ENCODE measurements around the gene ELN. TPM values are rescaled to one million over a fixed set of nuclear protein-coding genes. Genes with fewer than 3 reads are reported as not detected.

Gene ELN
- total RNA-seq, 1 experiment from 2014 or later, result 0.37 TPM

GRCh38 chr7:74028321-74028838 lies 407 bp downstream of the ELN start:
- H2BK5ac ChIP-seq (ENCODE audit: insufficient read length, low read length), result no peak overlapping the region
- TF ChIP-seq, protein P1, sequence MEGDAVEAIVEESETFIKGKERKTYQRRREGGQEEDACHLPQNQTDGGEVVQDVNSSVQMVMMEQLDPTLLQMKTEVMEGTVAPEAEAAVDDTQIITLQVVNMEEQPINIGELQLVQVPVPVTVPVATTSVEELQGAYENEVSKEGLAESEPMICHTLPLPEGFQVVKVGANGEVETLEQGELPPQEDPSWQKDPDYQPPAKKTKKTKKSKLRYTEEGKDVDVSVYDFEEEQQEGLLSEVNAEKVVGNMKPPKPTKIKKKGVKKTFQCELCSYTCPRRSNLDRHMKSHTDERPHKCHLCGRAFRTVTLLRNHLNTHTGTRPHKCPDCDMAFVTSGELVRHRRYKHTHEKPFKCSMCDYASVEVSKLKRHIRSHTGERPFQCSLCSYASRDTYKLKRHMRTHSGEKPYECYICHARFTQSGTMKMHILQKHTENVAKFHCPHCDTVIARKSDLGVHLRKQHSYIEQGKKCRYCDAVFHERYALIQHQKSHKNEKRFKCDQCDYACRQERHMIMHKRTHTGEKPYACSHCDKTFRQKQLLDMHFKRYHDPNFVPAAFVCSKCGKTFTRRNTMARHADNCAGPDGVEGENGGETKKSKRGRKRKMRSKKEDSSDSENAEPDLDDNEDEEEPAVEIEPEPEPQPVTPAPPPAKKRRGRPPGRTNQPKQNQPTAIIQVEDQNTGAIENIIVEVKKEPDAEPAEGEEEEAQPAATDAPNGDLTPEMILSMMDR (conservative IDR thresholded peaks at IDR 0.05), result no peak
- no peak overlapping the region for H4K8ac ChIP-seq (replicated peaks; ENCODE audit: insufficient read length, low read depth, low read length)
- H3K4me1 ChIP-seq (ENCODE audit: insufficient read depth, low read length), result peaks cover 4% of the 10 kb centered on the region; the same call in 1 of the 2 replicates
- H3K23me2 ChIP-seq (ENCODE audit: insufficient read length, low read depth, low read length, poor library complexity, severe bottlenecking), result no peaks in the 10 kb centered on the region
- H2AFZ ChIP-seq (ENCODE audit: low read length), result no peak overlapping the region
- Mint-ChIP-seq H3K27me3 (ENCODE audit: low read depth) (peaks cover 18% of the 10 kb centered on the region), H3K27ac (no peak overlapping the region; a peak in 1 of 7 replicates), H3K4me1 (peaks cover 16 to 52% of the 10 kb centered on the region in 2 experiments), H3K9me3 (no peaks in the 10 kb centered on the region), H3K36me3 (ENCODE audit: insufficient read depth in 1 of 3, low read depth in 3 of 3) (no peaks in the 10 kb centered on the region; a peak in 1 of 7 replicates), H3K4me3 (no peak overlapping the region)
- no peak overlapping the region for H3K9ac ChIP-seq (ENCODE audit: extremely low read depth, insufficient read length, low read length)
- H2BK120ac ChIP-seq (ENCODE audit: low read depth, low read length, poor library complexity, severe bottlenecking), result no peak overlapping the region
- no peak overlapping the region for H3K14ac ChIP-seq (ENCODE audit: insufficient read depth, low read length)
- no peaks in the 10 kb centered on the region for H3K9me3 ChIP-seq (ENCODE audit: control insufficient read depth, low read depth, low read length)
- no CpG with 5 or more reads among the region's 13 CpGs for WGBS (ENCODE audit: extremely low coverage, insufficient read length, low lambda C conversion rate)
- no peak for DNase-seq
- no peak overlapping the region for H3K4me2 ChIP-seq (ENCODE audit: insufficient read depth, insufficient read length, low read length)
- no peak overlapping the region for H3K4ac ChIP-seq (ENCODE audit: low read depth, low read length)
- no peaks in the 10 kb centered on the region for H3K79me2 ChIP-seq (ENCODE audit: insufficient read depth, low read length)
- no peak overlapping the region for H3K56ac ChIP-seq (ENCODE audit: insufficient read length, low read depth, low read length)
- H3K27me3 ChIP-seq (ENCODE audit: insufficient read depth, low read length), result no peaks in the 10 kb centered on the region
- H2BK20ac ChIP-seq (ENCODE audit: low read depth, low read length, poor library complexity, severe bottlenecking), result no peak overlapping the region
- no peak overlapping the region for H4K91ac ChIP-seq (ENCODE audit: insufficient read length, low read depth, low read length)
- H4K20me1 ChIP-seq (ENCODE audit: control insufficient read depth, insufficient read depth, insufficient read length), result no peaks in the 10 kb centered on the region
- H3T11ph ChIP-seq (ENCODE audit: low read length), result no peak overlapping the region
- H2AK5ac ChIP-seq (ENCODE audit: insufficient read length, low read length), result no peak overlapping the region
- H2BK15ac ChIP-seq (ENCODE audit: low read depth, low read length), result no peak overlapping the region
- no peak overlapping the region for H3K23ac ChIP-seq (ENCODE audit: insufficient read length, low read depth, low read length)
- H4K5ac ChIP-seq (ENCODE audit: insufficient read length, low read depth, low read length), result no peak overlapping the region
- no peak overlapping the region for H3K27ac ChIP-seq (ENCODE audit: insufficient read length, low read depth, low read length)
- no peaks in the 10 kb centered on the region for H3K79me1 ChIP-seq (ENCODE audit: insufficient read depth, low read depth, low read length, poor library complexity, severe bottlenecking)
- no peak overlapping the region for H3K18ac ChIP-seq (ENCODE audit: insufficient read length, low read depth, low read length)
- no peak overlapping the region for H2BK12ac ChIP-seq (ENCODE audit: insufficient read length, low read depth, low read length)
